IPS-20b (cell line): ENCODE data around the gene TOX2.

Experiments used
- H3K27ac ChIP-seq: one replicate; pipeline ENCODE4 v1.5.1; 2013; ENCODE audit warnings: low read length
- H3K27me3 ChIP-seq: 2 replicates; pipeline ENCODE4 v1.6.1; 2013; ENCODE audit warnings: mild to moderate bottlenecking, low read length, inconsistent platforms; ENCODE audit not compliant: insufficient read depth
- H3K36me3 ChIP-seq: 2 replicates; pipeline ENCODE4 v1.6.1; 2013; ENCODE audit warnings: low read depth, mild to moderate bottlenecking, inconsistent platforms, low read length, moderate library complexity; ENCODE audit not compliant: insufficient read depth
- H3K4me1 ChIP-seq: 2 replicates; pipeline ENCODE4 v1.6.1; 2013; ENCODE audit warnings: mild to moderate bottlenecking, control low read depth, inconsistent platforms, low read length, moderate library complexity; ENCODE audit not compliant: insufficient read depth
- H3K4me3 ChIP-seq: 2 replicates; pipeline ENCODE4 v1.5.1; 2013; ENCODE audit warnings: mild to moderate bottlenecking, low read length, inconsistent platforms
- H3K9ac ChIP-seq: 2 replicates; pipeline ENCODE4 v1.6.1; 2013; ENCODE audit warnings: low read depth, mild to moderate bottlenecking, inconsistent platforms, low read length, moderate library complexity
- H3K9me3 ChIP-seq: 2 replicates; pipeline ENCODE4 v1.6.1; 2013; ENCODE audit warnings: mild to moderate bottlenecking, low read depth, low read length, inconsistent platforms; ENCODE audit not compliant: insufficient read depth

TOX2 gene

GRCh38 chr20:44020406-44021148 lies 105.9 kb downstream of the TOX2 start:
- Histone ChIP-seq H3K27me3 (no peaks in the 10 kb centered on the region), H3K9me3 (no peaks in the 10 kb centered on the region), H3K4me1 (0 out of 2 replicates have a peak, but pooled peaks cover 4% of the 10 kb centered on the region), H3K36me3 (no peaks in the 10 kb centered on the region), H3K4me3 (no peak overlapping the region), H3K9ac (no peak overlapping the region), H3K27ac (no peak overlapping the region)

GRCh38 chr20:44021186-44021585 lies 106.5 kb downstream of the TOX2 start:
- Histone ChIP-seq H3K27ac (no peak overlapping the region), H3K4me1 (0 out of 2 replicates have a peak, but pooled peaks cover 4% of the 10 kb centered on the region), H3K9me3 (no peaks in the 10 kb centered on the region), H3K36me3 (no peaks in the 10 kb centered on the region), H3K9ac (no peak overlapping the region), H3K4me3 (no peak overlapping the region), H3K27me3 (no peaks in the 10 kb centered on the region)

GRCh38 chr20:44021900-44022299 lies 107.2 kb downstream of the TOX2 start:
- Histone ChIP-seq H3K36me3 (no peaks in the 10 kb centered on the region), H3K4me1 (0 out of 2 replicates have a peak, but pooled peaks cover 4% of the 10 kb centered on the region), H3K9me3 (no peaks in the 10 kb centered on the region), H3K27ac (no peak overlapping the region), H3K4me3 (no peak overlapping the region), H3K9ac (no peak overlapping the region), H3K27me3 (no peaks in the 10 kb centered on the region)

- H3K4me3 ChIP-seq: no peak overlapping the region
- H3K9ac ChIP-seq: no peak overlapping the region
Measured at GRCh38 chr20:44022464-44022863, 107.8 kb downstream of the TOX2 start.

GRCh38 chr20:44023515-44024371 lies 109.1 kb downstream of the TOX2 start:
- Histone ChIP-seq H3K4me3 (no peak overlapping the region), H3K9ac (no peak overlapping the region), H3K27me3 (no peaks in the 10 kb centered on the region), H3K9me3 (no peaks in the 10 kb centered on the region), H3K4me1 (0 out of 2 replicates have a peak, but pooled peaks cover 4% of the 10 kb centered on the region), H3K36me3 (no peaks in the 10 kb centered on the region), H3K27ac (no peak overlapping the region)

More at GRCh38 chr20:44022464-44022863, 107.8 kb downstream of the TOX2 start:
- Histone ChIP-seq H3K36me3 (no peaks in the 10 kb centered on the region), H3K4me1 (0 out of 2 replicates have a peak, but pooled peaks cover 4% of the 10 kb centered on the region), H3K9me3 (no peaks in the 10 kb centered on the region), H3K27me3 (no peaks in the 10 kb centered on the region), H3K27ac (no peak overlapping the region)

GRCh38 chr20:44024820-44025580 lies 110.3 kb downstream of the TOX2 start:
- H3K4me1 ChIP-seq: 0 out of 2 replicates have a peak, but pooled peaks cover 4% of the 10 kb centered on the region

GRCh38 chr20:44025756-44026155 lies 111.1 kb downstream of the TOX2 start:
- Histone ChIP-seq H3K4me1 (0 out of 2 replicates have a peak, but pooled peaks cover under 1% of the 10 kb centered on the region), H3K4me3 (no peak overlapping the region), H3K9ac (no peak overlapping the region), H3K27ac (no peak overlapping the region), H3K9me3 (no peaks in the 10 kb centered on the region), H3K27me3 (no peaks in the 10 kb centered on the region), H3K36me3 (no peaks in the 10 kb centered on the region)

More at GRCh38 chr20:44024820-44025580, 110.3 kb downstream of the TOX2 start:
- Histone ChIP-seq H3K9ac (no peak overlapping the region), H3K27me3 (no peaks in the 10 kb centered on the region), H3K36me3 (no peaks in the 10 kb centered on the region), H3K27ac (no peak overlapping the region), H3K4me3 (no peak overlapping the region), H3K9me3 (no peaks in the 10 kb centered on the region)

GRCh38 chr20:44026647-44027342 lies 112.1 kb downstream of the TOX2 start:
- H3K27ac ChIP-seq: no peak overlapping the region
- no peaks in the 10 kb centered on the region for H3K4me1 ChIP-seq
- H3K4me3 ChIP-seq: no peak overlapping the region
- H3K9ac ChIP-seq: no peak overlapping the region
- H3K9me3 ChIP-seq: no peaks in the 10 kb centered on the region
- H3K36me3 ChIP-seq: no peaks in the 10 kb centered on the region
- no peaks in the 10 kb centered on the region for H3K27me3 ChIP-seq

GRCh38 chr20:44027343-44028002 lies 112.8 kb downstream of the TOX2 start:
- H3K27me3 ChIP-seq: no peaks in the 10 kb centered on the region
- H3K9me3 ChIP-seq: no peaks in the 10 kb centered on the region
- H3K9ac ChIP-seq: no peak overlapping the region
- H3K27ac ChIP-seq: no peak overlapping the region
- H3K4me1 ChIP-seq: no peaks in the 10 kb centered on the region; the same call in 1 of the 2 replicates
- no peak overlapping the region for H3K4me3 ChIP-seq
- no peaks in the 10 kb centered on the region for H3K36me3 ChIP-seq

- H3K36me3 ChIP-seq: no peaks in the 10 kb centered on the region
Measured at GRCh38 chr20:44028003-44028730, 113.5 kb downstream of the TOX2 start.

More at GRCh38 chr20:44028003-44028730, 113.5 kb downstream of the TOX2 start:
- no peak overlapping the region for H3K4me3 ChIP-seq
- no peaks in the 10 kb centered on the region for H3K9me3 ChIP-seq
- no peaks in the 10 kb centered on the region for H3K27me3 ChIP-seq
- no peak overlapping the region for H3K27ac ChIP-seq
- no peak overlapping the region for H3K9ac ChIP-seq
- H3K4me1 ChIP-seq: no peaks in the 10 kb centered on the region; the same call in 1 of the 2 replicates
